OCI-LY3 (cell line): ENCODE data around the gene MYO16.

Experiments used
- EZH2phosphoT487 ChIP-seq: fragments of 200-600 bp; shearing (Covaris generic); IDR thresholded peaks from 2 replicates; pipeline ENCODE4 v1.6.1; 2018; ENCODE audit warnings: antibody characterized with exemption, mixed run types, low read depth
- TF ChIP-seq, protein P1 (sequence below): fragments of 200-600, 300-600 bp; sonication (generic); IDR thresholded peaks from 2 replicates; pipeline ENCODE4 v1.5.1; 2014; ENCODE audit warnings: antibody characterized with exemption, low read length, low read depth

DNA sequence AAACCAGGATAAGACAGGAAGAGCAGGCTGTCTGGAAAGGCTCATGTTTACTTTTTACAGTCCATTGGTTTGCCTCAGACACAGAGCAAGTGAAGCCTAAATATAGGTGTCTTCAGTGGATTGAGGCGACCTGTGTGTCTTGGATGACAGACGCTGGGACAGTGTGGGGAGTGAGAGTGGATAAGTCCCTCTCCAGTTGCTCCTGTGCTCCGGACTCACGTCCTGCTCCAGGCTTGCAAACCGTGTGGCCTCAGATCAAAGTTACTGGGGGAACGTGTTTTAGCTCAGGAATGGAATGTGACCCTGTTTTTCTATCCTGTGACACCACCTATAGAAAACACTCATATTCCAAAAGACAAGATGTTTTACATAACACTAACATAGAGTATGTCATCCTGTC, 465.7 kb downstream of the MYO16 start:
- TF ChIP-seq, protein P1, sequence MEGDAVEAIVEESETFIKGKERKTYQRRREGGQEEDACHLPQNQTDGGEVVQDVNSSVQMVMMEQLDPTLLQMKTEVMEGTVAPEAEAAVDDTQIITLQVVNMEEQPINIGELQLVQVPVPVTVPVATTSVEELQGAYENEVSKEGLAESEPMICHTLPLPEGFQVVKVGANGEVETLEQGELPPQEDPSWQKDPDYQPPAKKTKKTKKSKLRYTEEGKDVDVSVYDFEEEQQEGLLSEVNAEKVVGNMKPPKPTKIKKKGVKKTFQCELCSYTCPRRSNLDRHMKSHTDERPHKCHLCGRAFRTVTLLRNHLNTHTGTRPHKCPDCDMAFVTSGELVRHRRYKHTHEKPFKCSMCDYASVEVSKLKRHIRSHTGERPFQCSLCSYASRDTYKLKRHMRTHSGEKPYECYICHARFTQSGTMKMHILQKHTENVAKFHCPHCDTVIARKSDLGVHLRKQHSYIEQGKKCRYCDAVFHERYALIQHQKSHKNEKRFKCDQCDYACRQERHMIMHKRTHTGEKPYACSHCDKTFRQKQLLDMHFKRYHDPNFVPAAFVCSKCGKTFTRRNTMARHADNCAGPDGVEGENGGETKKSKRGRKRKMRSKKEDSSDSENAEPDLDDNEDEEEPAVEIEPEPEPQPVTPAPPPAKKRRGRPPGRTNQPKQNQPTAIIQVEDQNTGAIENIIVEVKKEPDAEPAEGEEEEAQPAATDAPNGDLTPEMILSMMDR = no peak
- TF ChIP-seq EZH2phosphoT487 = no peak
